Spleen (tissue), 7 donors: ENCODE results near the gene PINLYP.

Experiments
- POLR2A ChIP-seq, 3 donors: fragments of 450-650 bp; IDR thresholded peaks; one replicate each; pipeline ENCODE4 v1.5.1; 2017; ENCODE audit warnings: antibody characterized with exemption in 3 of 3, mild to moderate bottlenecking in 1 of 3
- TF ChIP-seq, protein P1 (sequence below), 11 experiments: fragments of 200-600 bp in 7 of 11; fragments of 450-650 bp in 4 of 11; sonication (generic) in 4 of 11; IDR thresholded peaks in 8 of 11; conservative IDR thresholded peaks in 3 of 11; 1 replicate in 7 of 11; 2 replicates in 4 of 11; pipeline versions ENCODE4 v1.4.0 to v1.8.0; 2016 to 2021; ENCODE audit warnings: antibody characterized with exemption in 11 of 11, inconsistent platforms in 4 of 11, mild to moderate bottlenecking in 1 of 11
- donor health status: DM: no; HTN: no; CAD: no; lungs with moderate emphysema.
- donor health status: DM: no; HTN: no; CAD: no.
- donor health status: DM: no; HTN: no; CAD: no.

GRCh38 chr19:43562226-43562697 is 13.3 kb upstream of the PINLYP start:
- TF ChIP-seq POLR2A (IDR thresholded peaks at IDR 0.05), result no peak
- TF ChIP-seq, protein P1, sequence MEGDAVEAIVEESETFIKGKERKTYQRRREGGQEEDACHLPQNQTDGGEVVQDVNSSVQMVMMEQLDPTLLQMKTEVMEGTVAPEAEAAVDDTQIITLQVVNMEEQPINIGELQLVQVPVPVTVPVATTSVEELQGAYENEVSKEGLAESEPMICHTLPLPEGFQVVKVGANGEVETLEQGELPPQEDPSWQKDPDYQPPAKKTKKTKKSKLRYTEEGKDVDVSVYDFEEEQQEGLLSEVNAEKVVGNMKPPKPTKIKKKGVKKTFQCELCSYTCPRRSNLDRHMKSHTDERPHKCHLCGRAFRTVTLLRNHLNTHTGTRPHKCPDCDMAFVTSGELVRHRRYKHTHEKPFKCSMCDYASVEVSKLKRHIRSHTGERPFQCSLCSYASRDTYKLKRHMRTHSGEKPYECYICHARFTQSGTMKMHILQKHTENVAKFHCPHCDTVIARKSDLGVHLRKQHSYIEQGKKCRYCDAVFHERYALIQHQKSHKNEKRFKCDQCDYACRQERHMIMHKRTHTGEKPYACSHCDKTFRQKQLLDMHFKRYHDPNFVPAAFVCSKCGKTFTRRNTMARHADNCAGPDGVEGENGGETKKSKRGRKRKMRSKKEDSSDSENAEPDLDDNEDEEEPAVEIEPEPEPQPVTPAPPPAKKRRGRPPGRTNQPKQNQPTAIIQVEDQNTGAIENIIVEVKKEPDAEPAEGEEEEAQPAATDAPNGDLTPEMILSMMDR (IDR thresholded peaks at IDR 0.05 in 8 of 11, conservative IDR thresholded peaks at IDR 0.05 in 3 of 11), result no peak
